Medulla oblongata (tissue), 1 donor: ENCODE results near the gene KRTAP27-1.

Experiments
- DNase-seq: peaks from one replicate; pipeline ENCODE4 v3.0.0-alpha.2; 2015; ENCODE audit errors: extremely low spot score

KRTAP27-1 gene

GRCh38 chr21:30337276-30337744 lies at the start of gene KRTAP27-1:
Gene KRTAP27-1, minus strand, starts transcription at chr21:30337694. Its CDS starts 26 bp downstream, at chr21:30337668.
- DNase-seq, result no peak

GRCh38 chr21:30382201-30382600 lies 44.7 kb upstream of the KRTAP27-1 start:
- DNase-seq, result no peak

- DNase-seq, result no peak
These were observed 34.8 kb upstream of the KRTAP27-1 start, which contains the start of gene KRTAP13-2 for GRCh38 chr21:30372139-30372770. Gene KRTAP13-2, minus strand, starts transcription at chr21:30372271. Its CDS starts 58 bp downstream, at chr21:30372213.

GRCh38 chr21:30355906-30356305 lies 18.4 kb upstream of the KRTAP27-1 start:
- no peak for DNase-seq

- DNase-seq, result peak; percentile 8
These were observed 17.0 kb upstream of the KRTAP27-1 start for GRCh38 chr21:30354308-30355005.

- DNase-seq, result no peak
These were observed 14.0 kb upstream of the KRTAP27-1 start for GRCh38 chr21:30351534-30351933.

GRCh38 chr21:30349572-30349971 lies 12.1 kb upstream of the KRTAP27-1 start:
- DNase-seq, result no peak

GRCh38 chr21:30348506-30348905 lies 11.0 kb upstream of the KRTAP27-1 start, which contains the start of gene KRTAP23-1:
Gene KRTAP23-1, minus strand, starts transcription at chr21:30348606. Its CDS starts 0 bp downstream, at chr21:30348606.
- no peak for DNase-seq

- no peak for DNase-seq
These were observed 7.5 kb upstream of the KRTAP27-1 start for GRCh38 chr21:30345014-30345413.

- DNase-seq, result peak; percentile 45
These were observed 3.5 kb upstream of the KRTAP27-1 start for GRCh38 chr21:30340714-30341573.

GRCh38 chr21:30338717-30339116 lies 1.2 kb upstream of the KRTAP27-1 start:
- no peak for DNase-seq

- no peak for DNase-seq
These were observed 278 bp upstream of the KRTAP27-1 start for GRCh38 chr21:30337772-30338171.

- no peak for DNase-seq
These were observed 898 bp downstream of the KRTAP27-1 start for GRCh38 chr21:30336596-30336995.

GRCh38 chr21:30333736-30334135 lies 3.8 kb downstream of the KRTAP27-1 start:
- DNase-seq, result no peak

GRCh38 chr21:30332681-30333080 lies 4.8 kb downstream of the KRTAP27-1 start:
- DNase-seq, result no peak

GRCh38 chr21:30329203-30329875 lies 8.2 kb downstream of the KRTAP27-1 start:
- no peak for DNase-seq

- DNase-seq, result no peak
These were observed 11.1 kb downstream of the KRTAP27-1 start for GRCh38 chr21:30326390-30326789.

GRCh38 chr21:30320215-30320614 lies 17.3 kb downstream of the KRTAP27-1 start, which contains the start of gene KRTAP26-1:
Gene KRTAP26-1, minus strand, starts transcription at chr21:30320315. Its CDS starts 280 bp downstream, at chr21:30320035.
- DNase-seq, result no peak

GRCh38 chr21:30315701-30316100 lies 21.8 kb downstream of the KRTAP27-1 start:
- DNase-seq, result no peak

- no peak for DNase-seq
These were observed 30.6 kb downstream of the KRTAP27-1 start for GRCh38 chr21:30306884-30307283.

- DNase-seq, result no peak
These were observed 32.4 kb downstream of the KRTAP27-1 start for GRCh38 chr21:30305136-30305535.
